Caco-2 (cell line): ENCODE results near the gene AXDND1. TPM values are rescaled to one million over a fixed set of nuclear protein-coding genes. Genes with fewer than 3 reads are reported as not detected.

Experiments
- BruUV-seq: library from RNA; stranded (reverse); fragments of 400-500 nt; replicated peaks from 2 replicates; lab custom pipeline; 2021; lab: Mats Ljungman, UMichigan
- CTCF ChIA-PET: fragments of 300-600 bp; sonication (Branson Sonifier 250); formaldehyde crosslinking; loops from one replicate; lab custom pipeline; 2022; ENCODE audit warnings: antibody characterized with exemption; lab: Charles Lee
- POLR2A ChIA-PET: fragments of 300-600 bp; sonication (Branson Sonifier 250); formaldehyde crosslinking; loops from one replicate; lab custom pipeline; 2022; ENCODE audit warnings: antibody characterized with exemption; lab: Charles Lee
- DNase-seq, 2 experiments: peaks; one replicate each; pipeline versions ENCODE4 v3.0.0 to v3.0.0-alpha.2; 2020 to 2022
- H3K27me3 ChIP-seq: replicated peaks from 2 replicates; pipeline ENCODE4 v1.6.0; 2011; ENCODE audit warnings: low read length; ENCODE audit not compliant: control insufficient read depth, insufficient read depth
- H3K36me3 ChIP-seq: 2 replicates; pipeline ENCODE4 v1.5.1; 2011; ENCODE audit warnings: low read length; ENCODE audit not compliant: control insufficient read depth, insufficient read depth
- H3K4me1 ChIP-seq: fragments of 250-450 bp; sonication (Bioruptor Pico); 2 replicates; pipeline ENCODE4 v1.5.1; 2020; ENCODE audit warnings: mild to moderate bottlenecking
- H3K4me3 ChIP-seq: 2 replicates; pipeline ENCODE4 v1.5.1; 2011; ENCODE audit warnings: low read depth, mild to moderate bottlenecking, control low read depth, low read length
- H3K9me3 ChIP-seq: fragments of 250-450 bp; sonication (Bioruptor Pico); 2 replicates; pipeline ENCODE4 v1.5.1; 2020; ENCODE audit warnings: mild to moderate bottlenecking, moderate library complexity
- H3K27ac Mint-ChIP-seq: one replicate; pipeline ENCODE4 v1.8.0; 2022; ENCODE audit warnings: mixed read lengths; ENCODE audit not compliant: unreplicated experiment
- H3K27me3 Mint-ChIP-seq: one replicate; pipeline ENCODE4 v1.8.0; 2022; ENCODE audit warnings: mixed read lengths; ENCODE audit not compliant: insufficient read depth, unreplicated experiment
- H3K36me3 Mint-ChIP-seq: one replicate; pipeline ENCODE4 v1.8.0; 2022; ENCODE audit warnings: mild to moderate bottlenecking, mixed read lengths; ENCODE audit not compliant: insufficient read depth, unreplicated experiment
- H3K4me1 Mint-ChIP-seq: one replicate; pipeline ENCODE4 v1.8.0; 2022; ENCODE audit warnings: low read depth, mixed read lengths; ENCODE audit not compliant: unreplicated experiment
- H3K4me3 Mint-ChIP-seq: one replicate; pipeline ENCODE4 v1.8.0; 2022; ENCODE audit warnings: mild to moderate bottlenecking, moderate library complexity, mixed read lengths; ENCODE audit not compliant: unreplicated experiment
- H3K9me3 Mint-ChIP-seq: one replicate; pipeline ENCODE4 v1.8.0; 2022; ENCODE audit warnings: mixed read lengths; ENCODE audit not compliant: unreplicated experiment
- CTCF ChIP-seq, 2 experiments: fragments of 200-600 bp in 1 of 2; IDR thresholded peaks; 1 replicate in 1 of 2; 2 replicates in 1 of 2; pipeline versions ENCODE4 v1.5.1 to v1.8.0; 2011 to 2022; ENCODE audit warnings: antibody characterized with exemption in 1 of 2, control low read depth in 1 of 2, inconsistent platforms in 1 of 2, low read depth in 1 of 2, low read length in 1 of 2, mild to moderate bottlenecking in 1 of 2, moderate library complexity in 1 of 2; ENCODE audit not compliant: insufficient read depth in 1 of 2, severe bottlenecking in 1 of 2, unreplicated experiment in 1 of 2
- intact Hi-C: fragments of 100-400 bp; cut with micrococcal nuclease; formaldehyde crosslinking; loops from one replicate; pipeline ENCODE4 v1.10.0; 2022; ENCODE audit not compliant: unreplicated experiment
- total RNA-seq: library from RNA; stranded (reverse); gene quantifications from 2 replicates; pipeline ENCODE4 v1.2.3, GENCODE V29; 2022

The AXDND1 gene
- total RNA-seq, 1 experiment from 2014 or later = not detected

- H3K27ac Mint-ChIP-seq = no peak overlapping the region
- no peaks in the 10 kb centered on the region for H3K36me3 ChIP-seq
- intact Hi-C loops = loop anchor here (1.0 to 2.0 kb wide), 5 partner anchors 71 to 288 kb away; partner anchors contain the start of gene TOR3A
- H3K9me3 Mint-ChIP-seq = no peaks in the 10 kb centered on the region
- no peak overlapping the region for H3K4me3 ChIP-seq
- CTCF ChIA-PET = interaction anchor here (1.6 kb wide), 1 partner anchor 118 kb away, joined by 4 read pairs; no protein-coding TSS in a partner anchor
- POLR2A ChIA-PET = no interaction called here
- BruUV-seq = no TSS peak
- peaks cover 9% of the 10 kb centered on the region for H3K4me1 ChIP-seq
- no peaks in the 10 kb centered on the region for H3K4me1 Mint-ChIP-seq
- no peaks in the 10 kb centered on the region for H3K27me3 Mint-ChIP-seq
- no peaks in the 10 kb centered on the region for H3K9me3 ChIP-seq
- TF ChIP-seq CTCF (IDR thresholded peaks at IDR 0.05; ENCODE audit: insufficient read depth in 1 of 2, low read depth in 1 of 2, low read length in 1 of 2, severe bottlenecking in 1 of 2, unreplicated experiment in 1 of 2) = peak; percentile 49 to 65
- DNase-seq = peak in 1 of 2 experiments; percentile 62
- H3K27me3 ChIP-seq = no peaks in the 10 kb centered on the region
- peaks cover 12% of the 10 kb centered on the region for H3K36me3 Mint-ChIP-seq
- H3K4me3 Mint-ChIP-seq = no peak overlapping the region
Observed at GRCh38 chr1:179369751-179370341, 4.1 kb downstream of the AXDND1 start.

- no peaks in the 10 kb centered on the region for H3K9me3 Mint-ChIP-seq
- ChIA-PET POLR2A (no interaction called here), CTCF (no interaction called here)
Observed at GRCh38 chr1:179372160-179372559, 6.4 kb downstream of the AXDND1 start.

GRCh38 chr1:179376223-179376622 is 10.5 kb downstream of the AXDND1 start:
- BruUV-seq = no TSS peak
- no peak for DNase-seq
- POLR2A ChIA-PET = no interaction called here
- Histone ChIP-seq H3K9me3 (no peaks in the 10 kb centered on the region), H3K36me3 (no peaks in the 10 kb centered on the region), H3K4me1 (no peaks in the 10 kb centered on the region), H3K27me3 (no peaks in the 10 kb centered on the region), H3K4me3 (no peak overlapping the region)
- intact Hi-C loops = no loop called here
- TF ChIP-seq CTCF (IDR thresholded peaks at IDR 0.05; ENCODE audit: insufficient read depth in 1 of 2, low read depth in 1 of 2, low read length in 1 of 2, severe bottlenecking in 1 of 2, unreplicated experiment in 1 of 2) = no peak
- Mint-ChIP-seq H3K27ac (no peak overlapping the region), H3K4me1 (no peaks in the 10 kb centered on the region), H3K9me3 (no peaks in the 10 kb centered on the region), H3K27me3 (no peaks in the 10 kb centered on the region), H3K4me3 (no peak overlapping the region), H3K36me3 (no peaks in the 10 kb centered on the region)
- CTCF ChIA-PET = no interaction called here

More at GRCh38 chr1:179372160-179372559, 6.4 kb downstream of the AXDND1 start:
- Histone ChIP-seq H3K9me3 (no peaks in the 10 kb centered on the region), H3K27me3 (no peaks in the 10 kb centered on the region), H3K4me3 (no peak overlapping the region), H3K4me1 (peaks cover 5% of the 10 kb centered on the region; the same call in 1 of the 2 replicates), H3K36me3 (no peaks in the 10 kb centered on the region)
- no peak for DNase-seq
- intact Hi-C loops = no loop called here
- TF ChIP-seq CTCF (IDR thresholded peaks at IDR 0.05; ENCODE audit: insufficient read depth in 1 of 2, low read depth in 1 of 2, low read length in 1 of 2, severe bottlenecking in 1 of 2, unreplicated experiment in 1 of 2) = no peak
- no peaks in the 10 kb centered on the region for H3K27me3 Mint-ChIP-seq
- no peaks in the 10 kb centered on the region for H3K36me3 Mint-ChIP-seq
- no peak overlapping the region for H3K4me3 Mint-ChIP-seq
- no peaks in the 10 kb centered on the region for H3K4me1 Mint-ChIP-seq
- H3K27ac Mint-ChIP-seq = no peak overlapping the region
- BruUV-seq = no TSS peak
